HG02759 (cell line): ENCODE data around the gene ATP6V0E1.

Experiments used
- ATAC-seq: cut with Tn5 transposase; IDR thresholded peaks from one replicate; pipeline ENCODE4 v1.9.1; 2021; ENCODE audit warnings: mild to moderate bottlenecking, moderate library complexity; ENCODE audit not compliant: unreplicated experiment

Gene ATP6V0E1

DNA sequence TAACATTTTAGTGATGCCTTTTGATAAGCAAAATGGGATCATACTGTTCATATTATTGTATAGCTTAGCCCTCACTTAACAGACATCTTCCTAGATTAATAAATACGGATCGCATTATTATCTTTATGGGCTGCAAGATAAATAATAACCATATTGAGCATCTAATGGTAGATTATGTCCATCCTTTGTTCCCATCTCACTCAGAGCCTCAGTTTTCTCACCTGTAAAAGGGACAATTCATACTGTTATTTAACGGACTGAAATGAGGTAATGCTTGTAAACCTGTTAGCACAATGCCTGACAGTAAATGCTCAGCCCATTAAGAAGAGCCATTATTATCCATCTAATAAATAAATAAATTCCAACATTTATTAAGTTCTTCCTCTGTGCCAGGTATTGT, 27.3 kb upstream of the ATP6V0E1 start:
- ATAC-seq, result no peak

DNA sequence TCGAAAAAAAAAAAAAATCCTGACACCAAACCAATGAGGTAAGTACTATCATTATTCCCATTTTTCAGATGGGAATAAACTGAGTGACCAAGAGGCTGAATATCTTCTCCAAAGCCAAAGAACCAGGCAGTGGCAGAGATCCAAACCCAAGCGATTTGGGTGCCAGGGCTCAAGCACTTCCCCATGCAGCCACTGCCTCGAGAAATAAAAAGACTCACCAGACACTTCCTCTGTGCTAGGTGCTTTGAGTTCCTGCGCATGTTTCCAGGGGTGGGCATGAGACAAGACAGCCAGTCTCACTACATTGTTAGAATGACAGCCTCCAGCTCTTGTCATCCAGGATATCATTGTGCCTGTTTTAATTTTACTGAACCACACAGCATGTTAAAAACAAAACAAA, 26.6 kb upstream of the ATP6V0E1 start:
- no peak for ATAC-seq

DNA sequence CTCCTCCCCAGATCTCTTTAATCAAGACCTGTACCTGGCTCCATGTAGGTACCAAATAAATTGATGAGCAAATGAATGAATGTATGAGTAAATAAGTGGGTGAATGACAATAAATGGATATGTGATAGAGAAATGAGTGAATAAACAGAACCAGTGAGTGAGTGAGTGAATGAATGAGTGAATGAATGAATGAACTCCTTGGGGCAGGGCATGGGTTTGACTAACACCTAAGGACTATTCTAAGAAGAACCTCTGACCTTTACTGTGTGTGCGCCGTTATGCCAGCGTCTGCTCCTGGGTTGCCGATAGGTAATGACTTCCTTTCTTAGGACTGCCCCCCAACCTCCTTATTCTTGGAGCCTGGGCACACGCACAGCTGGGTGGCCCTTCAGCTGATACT, 26.1 kb upstream of the ATP6V0E1 start:
- ATAC-seq, result no peak

DNA sequence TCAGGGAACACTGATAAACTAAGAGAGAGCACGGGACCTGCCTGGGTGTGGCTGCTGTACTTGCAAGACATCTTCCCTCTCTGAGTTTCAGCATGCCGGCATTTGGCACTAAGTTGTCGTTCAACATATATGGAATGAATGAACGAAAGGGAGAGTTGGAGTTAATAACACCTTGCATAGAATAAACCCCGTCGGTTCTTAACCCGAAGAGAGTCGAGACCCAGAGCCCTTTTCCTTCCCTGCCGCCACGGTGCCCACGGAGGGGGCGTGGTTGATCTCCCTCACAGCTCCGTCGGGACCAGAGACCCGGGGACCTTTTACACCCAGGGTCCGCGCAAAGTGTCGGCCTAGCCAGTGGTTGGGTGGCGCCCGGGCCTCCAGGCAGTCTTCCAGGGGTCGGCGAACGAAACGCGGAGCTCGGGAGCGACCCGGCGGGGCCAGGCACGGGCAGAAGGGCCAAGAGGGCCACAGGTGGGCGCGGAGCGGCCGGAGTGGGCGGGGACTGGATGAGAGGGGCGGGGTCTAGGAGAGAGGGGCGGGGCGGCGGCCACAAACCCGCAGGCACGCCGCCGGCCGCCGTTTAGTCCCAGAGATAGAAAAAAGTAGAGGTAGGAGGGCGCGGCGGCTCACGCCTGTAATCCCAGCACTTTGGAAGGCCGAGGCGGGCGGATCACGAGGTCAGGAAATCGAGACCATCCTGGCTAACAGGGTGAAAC, 25.1 kb upstream of the ATP6V0E1 start:
- ATAC-seq, result peak; percentile 72

DNA sequence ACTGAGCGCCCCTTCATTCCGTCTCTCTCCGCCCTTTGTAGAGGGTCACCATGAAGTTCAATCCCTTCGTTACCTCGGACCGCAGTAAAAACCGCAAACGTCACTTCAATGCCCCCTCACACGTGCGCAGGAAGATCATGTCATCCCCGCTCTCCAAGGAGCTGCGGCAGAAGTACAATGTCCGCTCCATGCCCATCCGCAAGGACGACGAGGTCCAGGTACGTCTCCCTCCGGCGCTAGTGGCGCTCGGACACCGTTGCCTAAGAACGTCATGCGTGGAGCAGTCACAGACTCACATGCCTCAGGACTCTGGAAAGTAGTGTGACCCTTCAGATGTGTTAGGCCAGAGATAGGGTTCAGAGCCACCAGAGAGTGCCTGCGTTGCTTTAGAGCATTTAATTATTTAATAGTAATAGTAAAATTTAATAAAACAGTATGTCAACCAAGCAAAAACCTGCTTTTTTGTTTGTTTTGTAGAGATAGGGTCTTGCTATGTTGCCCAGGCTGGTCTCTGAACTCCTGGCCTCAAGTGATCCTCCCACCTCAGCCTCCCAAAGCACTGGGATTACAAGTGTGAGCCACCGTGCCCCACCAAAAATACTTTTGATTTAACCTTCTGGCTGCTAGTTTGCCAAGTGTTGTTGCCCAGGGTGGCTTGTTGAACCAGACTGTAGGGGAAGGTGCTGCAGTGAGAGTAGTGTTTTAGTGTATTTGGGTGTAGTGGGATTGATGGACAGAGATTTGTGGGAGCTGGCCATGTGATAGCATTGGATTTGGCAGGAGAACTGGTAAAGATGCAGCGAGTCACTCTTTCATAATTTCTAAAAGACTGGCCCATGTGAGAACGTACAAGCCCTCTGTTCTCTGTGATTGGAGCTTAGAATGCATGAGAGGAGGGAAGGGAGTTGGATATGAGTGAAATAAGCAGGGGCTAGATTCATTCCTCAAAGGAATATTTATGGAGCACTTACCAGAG, 23.5 kb upstream of the ATP6V0E1 start:
- no peak for ATAC-seq

DNA sequence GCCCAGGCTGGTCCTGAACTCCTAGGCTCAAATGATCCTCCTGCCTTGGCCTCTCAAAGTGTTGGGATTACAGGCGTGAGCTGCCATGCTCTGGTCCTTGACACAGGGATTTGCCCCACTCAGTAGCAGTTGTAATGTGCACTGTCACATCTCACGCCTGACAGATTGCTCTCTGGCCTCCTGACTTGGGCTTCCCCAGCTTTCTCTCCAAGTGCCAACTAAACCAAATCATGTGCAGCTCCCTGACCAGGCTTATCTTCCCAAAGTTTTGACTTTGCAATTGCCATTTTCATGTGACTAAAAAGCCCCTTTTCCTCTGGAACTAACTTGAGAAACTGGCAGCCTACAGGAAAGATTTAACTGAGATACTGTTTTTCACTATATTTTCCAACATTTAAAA, 13.7 kb upstream of the ATP6V0E1 start:
- ATAC-seq, result no peak

DNA sequence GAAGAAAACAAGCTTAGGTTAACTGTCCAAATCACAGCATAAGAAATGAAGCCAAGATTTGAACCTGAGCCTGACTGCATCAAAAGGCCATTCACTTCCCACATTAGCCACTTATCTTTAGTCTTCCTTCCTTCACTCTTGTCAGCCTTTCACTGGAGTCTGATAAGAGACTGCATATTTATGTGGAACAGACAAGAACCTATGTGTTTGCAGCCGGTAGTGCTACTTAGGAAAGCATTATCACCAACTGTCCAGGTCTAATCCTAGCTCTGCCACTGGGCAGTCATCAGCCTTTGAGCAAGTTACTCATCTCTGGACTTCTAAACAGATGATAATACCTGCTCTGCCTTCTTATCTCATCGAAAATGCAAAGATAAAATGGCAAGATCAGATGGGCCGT, 12.1 kb upstream of the ATP6V0E1 start:
- no peak for ATAC-seq

DNA sequence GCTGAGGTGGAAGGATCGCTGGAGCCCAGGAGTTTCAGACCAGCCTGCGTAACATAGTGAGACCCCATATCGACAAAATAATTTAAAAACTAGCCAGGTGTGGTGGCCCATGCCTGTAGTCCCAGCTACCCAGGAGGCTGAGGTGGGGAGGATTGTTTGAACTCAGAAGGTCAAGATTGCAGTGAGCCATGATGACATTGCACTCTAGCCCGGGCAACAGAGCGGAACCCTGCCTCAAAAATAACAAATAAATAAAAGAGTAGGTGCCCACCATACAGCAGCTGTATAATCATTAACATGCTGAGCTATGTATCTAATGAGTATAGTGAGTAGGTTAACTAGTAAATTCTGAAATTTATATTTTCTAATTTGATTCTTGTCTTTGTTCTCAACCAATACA, 11.0 kb upstream of the ATP6V0E1 start:
- ATAC-seq, result no peak

DNA sequence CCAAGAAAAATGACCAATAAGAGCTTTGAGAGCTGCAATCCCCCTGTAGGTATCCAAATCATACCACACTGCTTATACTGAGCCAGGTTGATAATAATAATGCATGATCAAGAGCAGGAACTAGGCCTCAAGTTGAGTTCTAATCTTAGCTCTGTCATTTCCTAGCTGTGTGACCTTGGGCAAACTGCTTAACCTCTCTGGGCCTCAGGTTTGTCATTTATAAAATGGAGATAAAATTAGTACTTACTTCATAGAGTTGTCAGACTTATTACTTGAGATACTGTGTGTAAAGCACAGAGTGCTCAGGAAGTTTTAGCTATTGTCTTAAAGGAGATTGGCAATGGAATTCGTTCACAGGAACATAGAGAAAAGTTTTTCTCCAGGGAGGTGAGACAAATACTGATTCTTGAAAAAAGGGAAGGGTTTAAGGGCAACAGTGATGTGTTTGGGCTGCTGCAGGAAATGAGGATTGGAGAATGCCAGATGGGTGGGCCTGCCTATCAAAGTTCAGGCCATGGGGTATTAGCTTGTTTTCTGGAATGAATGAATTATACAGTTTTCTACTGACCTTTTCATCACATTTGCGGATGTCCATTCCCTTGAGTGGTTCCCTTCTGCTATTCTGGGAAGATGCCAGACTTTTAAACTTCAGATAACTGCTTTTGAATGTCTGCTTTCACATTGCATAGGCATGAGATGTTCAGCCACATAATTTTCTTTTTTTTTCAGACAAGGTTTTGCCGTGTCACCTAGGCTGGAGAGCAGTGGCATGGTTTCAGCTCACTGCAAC, 10.2 kb upstream of the ATP6V0E1 start:
- no peak for ATAC-seq

DNA sequence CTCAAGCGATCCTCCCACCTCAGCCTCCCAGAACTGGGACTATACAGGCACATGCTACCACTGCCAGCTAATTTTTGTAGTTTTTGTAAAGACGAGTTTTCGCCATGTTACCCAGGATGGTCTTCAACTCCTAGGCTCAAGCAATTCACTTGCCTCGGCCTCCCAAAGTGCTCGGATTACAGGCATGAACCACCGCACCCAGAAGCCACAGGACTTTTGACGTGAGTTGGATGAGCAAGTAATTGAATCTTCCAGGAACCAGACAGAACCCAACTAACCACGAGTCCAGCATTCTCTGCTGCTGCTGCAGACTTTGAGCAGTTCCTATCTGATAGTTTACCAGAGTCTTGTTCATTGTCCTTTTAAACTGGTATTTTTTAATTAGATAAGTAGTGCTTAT, 9.6 kb upstream of the ATP6V0E1 start:
- no peak for ATAC-seq

DNA sequence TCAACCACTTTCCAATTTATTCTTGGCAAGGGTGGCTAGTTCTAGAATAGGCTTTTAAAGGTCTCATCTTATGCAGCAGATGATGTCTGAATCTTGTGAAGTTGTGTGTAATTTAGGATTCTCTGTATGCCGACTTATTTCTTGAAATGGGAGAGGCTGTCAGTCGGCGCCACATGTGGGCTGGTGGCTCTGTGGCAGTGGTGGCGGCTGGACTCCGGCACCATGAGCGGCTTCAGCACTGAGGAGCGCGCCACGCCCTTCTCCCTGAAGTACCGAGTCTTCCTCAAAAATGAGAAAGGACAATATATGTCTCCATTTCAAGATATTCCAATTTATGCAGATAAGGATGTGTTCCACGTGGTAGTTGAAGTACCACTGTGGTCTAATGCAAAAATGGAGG, 8.3 kb upstream of the ATP6V0E1 start:
- no peak for ATAC-seq

DNA sequence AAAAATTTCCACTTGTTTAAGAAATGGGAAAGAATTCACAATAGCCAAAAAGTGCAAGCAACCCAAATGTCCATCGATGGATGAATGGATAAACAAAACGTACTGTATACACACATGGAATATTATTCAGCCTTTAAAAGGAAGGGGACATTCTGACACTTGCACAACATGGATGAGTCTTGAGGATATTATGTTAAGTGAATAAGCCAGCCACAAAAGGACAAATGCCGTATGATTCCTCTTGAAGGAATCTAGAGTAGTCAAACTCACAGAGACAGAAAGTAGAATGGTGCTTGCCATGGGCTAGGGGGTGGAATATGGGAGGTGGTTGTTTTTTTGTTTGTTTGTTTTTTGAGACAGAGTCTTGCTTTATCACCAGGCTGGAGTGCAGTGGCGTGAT, 3.8 kb upstream of the ATP6V0E1 start:
- ATAC-seq, result no peak

DNA sequence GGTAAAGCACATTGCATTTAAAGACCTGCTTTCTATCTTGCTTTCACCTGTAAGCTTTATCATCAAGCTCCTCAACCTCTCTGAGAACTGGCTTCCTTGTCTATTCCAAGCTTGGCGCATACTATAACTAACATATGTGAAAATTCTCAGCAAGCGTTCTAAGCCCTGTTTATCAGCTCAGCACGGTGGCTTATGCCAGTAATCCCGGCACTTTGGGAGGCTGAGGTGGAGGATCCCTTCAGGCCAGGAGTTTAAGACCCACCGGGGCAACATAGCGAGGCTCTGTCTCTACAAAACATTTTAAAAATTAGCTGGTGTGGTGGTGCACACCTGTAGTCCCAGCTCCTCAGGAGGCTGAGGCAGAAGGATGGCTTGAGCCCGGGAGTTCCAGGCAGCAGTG, 1.6 kb upstream of the ATP6V0E1 start:
- ATAC-seq, result no peak

DNA sequence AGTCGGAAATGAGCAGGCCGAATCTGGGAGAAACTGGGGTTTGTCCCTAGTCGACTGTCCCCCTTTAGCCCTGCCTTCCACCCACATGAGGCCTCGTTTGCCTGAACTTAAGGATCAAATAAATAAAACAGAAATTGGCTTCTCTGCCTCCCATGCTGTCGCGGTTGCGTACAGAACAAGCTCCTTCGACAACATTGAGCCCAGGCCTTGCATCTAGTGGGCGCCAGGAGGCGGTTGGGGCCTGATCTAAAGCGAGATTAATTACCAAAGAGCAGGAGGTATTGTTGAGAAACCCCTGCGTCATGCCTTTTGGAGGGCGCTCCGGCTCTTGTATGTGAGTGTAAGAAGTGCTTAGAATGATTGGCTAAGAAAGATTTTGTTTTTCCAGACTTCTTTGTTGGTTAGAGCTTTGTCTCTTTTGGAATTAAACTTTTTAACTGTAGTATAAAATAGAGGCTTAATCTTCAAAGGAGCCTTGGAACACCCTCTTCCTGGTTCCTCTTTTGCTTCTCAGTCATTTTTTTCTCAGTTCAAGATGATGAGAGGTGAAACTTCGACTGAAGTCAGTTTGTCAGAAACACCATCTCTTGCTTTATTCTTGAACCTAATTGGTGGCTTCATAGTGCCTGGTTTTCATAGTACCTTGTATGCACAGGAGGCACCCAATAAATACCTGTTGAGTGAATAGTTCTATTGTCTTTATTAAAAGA, 828 bp downstream of the ATP6V0E1 start:
- peak; percentile 55 for ATAC-seq

DNA sequence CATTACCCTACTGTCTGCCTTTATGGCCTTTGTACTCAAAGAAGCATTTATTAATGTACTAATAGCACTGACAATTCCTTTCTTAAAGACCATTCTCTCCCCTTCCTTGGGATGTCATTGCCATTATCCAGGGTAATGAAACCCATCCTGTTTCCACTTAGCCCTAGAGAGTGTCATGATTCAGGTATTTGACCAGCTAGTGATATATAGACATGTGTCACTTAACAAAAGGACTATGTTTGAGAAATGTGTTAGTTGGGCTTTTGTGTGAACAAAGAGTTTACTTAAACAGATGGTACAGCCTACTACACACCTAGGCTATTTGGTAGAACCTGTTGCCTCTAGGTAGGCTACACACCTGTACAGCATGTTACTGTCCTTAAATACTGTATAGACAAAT, 2.0 kb downstream of the ATP6V0E1 start:
- no peak for ATAC-seq

DNA sequence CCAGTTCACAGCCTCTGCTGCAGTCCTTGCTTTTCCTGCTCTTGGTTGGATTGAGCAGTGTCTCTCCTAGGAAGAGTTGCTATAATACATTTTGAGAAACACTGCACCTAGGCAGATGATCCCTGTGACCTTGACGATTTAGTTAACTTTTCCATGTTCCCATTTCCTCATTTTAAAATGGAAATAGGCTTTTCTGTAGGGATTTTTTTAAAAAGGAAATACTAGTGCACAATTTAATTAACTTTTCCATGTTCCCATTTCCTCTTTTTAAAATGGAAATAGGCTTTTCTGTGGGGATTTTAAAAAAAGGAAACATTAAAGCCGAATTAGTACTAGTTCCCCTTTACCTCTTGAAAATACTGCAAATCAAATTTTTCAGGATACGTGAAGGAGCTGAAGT, 4.7 kb downstream of the ATP6V0E1 start:
- no peak for ATAC-seq

DNA sequence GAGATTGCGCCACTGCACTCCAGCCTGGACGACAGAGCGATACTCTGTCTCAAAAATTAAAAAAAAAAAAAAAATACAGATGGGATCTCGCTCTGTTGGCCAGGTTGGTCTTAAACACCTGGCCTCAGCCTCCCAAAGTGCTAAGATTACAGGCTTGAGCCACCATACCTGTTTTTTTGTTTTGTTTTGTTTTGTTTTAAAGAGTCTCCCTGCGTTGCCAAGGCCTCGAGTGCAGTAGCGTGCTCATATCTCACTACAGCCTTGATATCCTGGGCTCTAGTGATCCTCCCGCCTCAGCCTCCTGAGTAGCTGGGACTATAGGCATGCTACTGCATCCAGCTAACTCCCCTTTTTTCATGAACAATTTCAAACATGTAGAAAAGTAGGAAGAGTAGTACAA, 7.2 kb downstream of the ATP6V0E1 start:
- no peak for ATAC-seq

DNA sequence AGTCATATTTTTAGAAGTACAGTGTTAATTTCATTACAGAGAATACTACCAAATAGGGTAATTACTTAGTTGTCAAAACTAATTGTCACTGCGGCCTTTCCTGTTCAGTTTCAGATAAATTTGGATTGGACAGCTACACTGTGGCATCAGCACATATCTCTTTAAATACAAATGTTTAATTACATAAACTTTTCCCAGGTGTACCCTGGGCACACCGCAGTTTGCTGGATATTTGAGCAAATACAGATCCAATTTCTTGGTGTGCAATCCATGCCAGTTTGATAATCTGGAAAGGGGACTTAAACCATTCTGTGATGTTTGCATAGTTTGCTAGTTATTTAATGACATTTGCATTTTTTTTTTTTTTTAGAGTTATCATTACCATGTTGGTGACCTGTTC, 10.8 kb downstream of the ATP6V0E1 start:
- ATAC-seq, result no peak

DNA sequence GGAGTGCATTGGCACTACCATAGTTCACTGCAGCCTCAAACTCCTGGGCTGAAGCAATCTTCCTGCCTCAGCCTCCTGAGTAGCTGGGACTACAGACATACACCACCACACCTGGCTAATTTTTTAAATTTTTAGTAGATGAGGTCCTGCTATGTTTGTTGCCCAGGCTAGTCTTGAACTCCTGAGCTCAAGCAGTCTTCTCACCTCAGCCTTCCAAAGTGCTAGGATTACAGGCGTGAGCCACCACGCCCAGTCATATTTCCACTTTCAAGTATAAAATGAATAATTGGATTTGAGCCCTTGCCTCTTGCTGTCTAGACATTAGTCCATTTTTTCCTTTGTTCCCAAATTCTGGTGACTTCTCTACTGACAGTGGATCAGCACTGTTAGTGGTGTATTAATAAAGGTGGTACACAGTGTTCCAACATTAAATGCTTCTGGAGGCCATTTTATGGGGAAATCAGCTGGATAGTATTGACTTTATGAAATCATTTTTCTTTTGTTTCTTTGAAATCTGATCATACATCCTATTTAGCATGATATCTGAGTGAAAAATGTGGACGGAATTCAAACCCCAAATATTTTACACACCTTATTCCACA, 15.9 kb downstream of the ATP6V0E1 start:
- no peak for ATAC-seq

DNA sequence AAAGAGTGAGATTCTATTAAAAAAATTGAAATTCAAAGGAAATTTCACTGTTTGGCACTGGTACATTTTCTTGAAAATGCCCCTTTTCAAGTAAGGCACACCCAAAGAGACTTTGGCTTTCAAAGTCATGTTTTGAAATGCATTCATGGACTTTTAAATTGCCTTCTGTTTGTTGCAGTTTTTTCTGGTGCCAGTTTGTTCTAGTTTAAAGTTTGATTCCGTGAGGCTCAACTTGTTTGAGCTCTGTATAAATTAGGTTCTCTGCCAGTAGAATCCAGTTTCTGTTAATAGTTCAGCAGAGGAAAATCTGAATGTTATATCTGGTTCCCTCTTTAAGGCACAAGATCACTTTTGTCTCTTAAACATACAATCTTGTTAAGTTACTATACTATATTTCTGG, 16.4 kb downstream of the ATP6V0E1 start:
- ATAC-seq, result no peak
